Measurements from ENCODE around the gene PLCB4. TPM values are rescaled to one million over a fixed set of nuclear protein-coding genes. Genes with fewer than 3 reads are reported as not detected.

Gene PLCB4
- total RNA-seq, 1 donor = 3.5 TPM

DNA sequence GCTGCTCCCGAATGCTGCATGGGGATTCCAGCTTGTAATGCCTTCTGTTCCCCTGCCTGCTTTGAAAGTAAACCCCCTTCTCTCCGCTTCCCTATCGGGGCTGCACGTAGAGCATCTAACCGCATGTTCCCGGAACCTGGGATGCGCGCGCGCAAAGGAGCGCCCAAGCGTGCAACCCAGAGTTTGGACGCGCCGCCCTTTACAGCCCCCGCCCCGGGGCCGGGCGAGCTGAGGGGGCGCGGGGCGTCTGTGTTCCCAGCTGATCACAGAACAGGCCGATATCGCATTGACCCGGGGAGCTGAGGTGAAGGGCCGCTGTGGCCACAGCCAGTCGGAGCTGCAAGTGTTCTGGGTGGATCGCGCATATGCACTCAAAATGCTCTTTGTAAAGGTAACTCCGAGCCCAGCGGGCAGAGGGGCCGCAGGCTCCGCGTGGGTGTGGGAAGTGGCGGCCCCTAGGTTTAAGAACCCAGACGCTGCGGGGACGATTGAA, 446.9 kb downstream of the PLCB4 start:
- no peak overlapping the region for H3K4me3 ChIP-seq (ENCODE audit: low read depth, low read length)
- TF ChIP-seq, protein P1, sequence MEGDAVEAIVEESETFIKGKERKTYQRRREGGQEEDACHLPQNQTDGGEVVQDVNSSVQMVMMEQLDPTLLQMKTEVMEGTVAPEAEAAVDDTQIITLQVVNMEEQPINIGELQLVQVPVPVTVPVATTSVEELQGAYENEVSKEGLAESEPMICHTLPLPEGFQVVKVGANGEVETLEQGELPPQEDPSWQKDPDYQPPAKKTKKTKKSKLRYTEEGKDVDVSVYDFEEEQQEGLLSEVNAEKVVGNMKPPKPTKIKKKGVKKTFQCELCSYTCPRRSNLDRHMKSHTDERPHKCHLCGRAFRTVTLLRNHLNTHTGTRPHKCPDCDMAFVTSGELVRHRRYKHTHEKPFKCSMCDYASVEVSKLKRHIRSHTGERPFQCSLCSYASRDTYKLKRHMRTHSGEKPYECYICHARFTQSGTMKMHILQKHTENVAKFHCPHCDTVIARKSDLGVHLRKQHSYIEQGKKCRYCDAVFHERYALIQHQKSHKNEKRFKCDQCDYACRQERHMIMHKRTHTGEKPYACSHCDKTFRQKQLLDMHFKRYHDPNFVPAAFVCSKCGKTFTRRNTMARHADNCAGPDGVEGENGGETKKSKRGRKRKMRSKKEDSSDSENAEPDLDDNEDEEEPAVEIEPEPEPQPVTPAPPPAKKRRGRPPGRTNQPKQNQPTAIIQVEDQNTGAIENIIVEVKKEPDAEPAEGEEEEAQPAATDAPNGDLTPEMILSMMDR (IDR thresholded peaks at IDR 0.05; ENCODE audit: insufficient read depth, low read depth, low read length) = no peak
- DNase-seq (ENCODE audit: low read depth) = no peak

DNA sequence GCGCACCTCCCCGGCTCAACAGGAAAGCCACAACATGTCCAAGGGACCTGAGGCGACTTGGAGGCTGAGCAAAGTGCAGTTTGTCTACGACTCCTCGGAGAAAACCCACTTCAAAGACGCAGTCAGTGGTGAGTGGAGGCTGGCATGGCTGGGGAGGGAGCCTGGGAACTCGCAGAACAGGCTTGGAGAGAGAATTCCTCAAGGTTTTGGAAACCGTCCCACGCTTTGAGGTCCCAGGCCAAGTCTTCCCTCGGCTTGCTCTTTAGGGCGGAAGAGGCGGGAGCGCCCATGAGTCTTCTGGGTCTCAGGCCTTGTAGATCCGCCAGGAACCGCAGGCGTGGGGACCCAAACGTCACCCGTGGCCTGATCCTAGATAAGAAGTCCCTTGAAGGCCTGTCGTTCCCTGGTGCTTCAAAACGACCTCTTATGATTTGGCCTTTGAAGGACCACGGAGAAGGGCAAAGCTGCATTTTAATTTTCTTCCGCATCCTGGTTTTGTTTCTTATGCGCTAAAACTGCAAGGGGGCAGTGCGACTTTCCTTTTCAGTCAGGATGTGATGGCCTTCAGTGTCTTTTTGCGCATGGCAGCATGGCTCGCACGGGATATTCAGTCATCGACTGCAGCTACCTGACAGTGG, 447.5 kb downstream of the PLCB4 start:
- H3K4me3 ChIP-seq (ENCODE audit: low read depth, low read length) = no peak overlapping the region
- TF ChIP-seq, protein P1 (IDR thresholded peaks at IDR 0.05; ENCODE audit: insufficient read depth, low read depth, low read length) = no peak
- DNase-seq (ENCODE audit: low read depth) = no peak

DNA sequence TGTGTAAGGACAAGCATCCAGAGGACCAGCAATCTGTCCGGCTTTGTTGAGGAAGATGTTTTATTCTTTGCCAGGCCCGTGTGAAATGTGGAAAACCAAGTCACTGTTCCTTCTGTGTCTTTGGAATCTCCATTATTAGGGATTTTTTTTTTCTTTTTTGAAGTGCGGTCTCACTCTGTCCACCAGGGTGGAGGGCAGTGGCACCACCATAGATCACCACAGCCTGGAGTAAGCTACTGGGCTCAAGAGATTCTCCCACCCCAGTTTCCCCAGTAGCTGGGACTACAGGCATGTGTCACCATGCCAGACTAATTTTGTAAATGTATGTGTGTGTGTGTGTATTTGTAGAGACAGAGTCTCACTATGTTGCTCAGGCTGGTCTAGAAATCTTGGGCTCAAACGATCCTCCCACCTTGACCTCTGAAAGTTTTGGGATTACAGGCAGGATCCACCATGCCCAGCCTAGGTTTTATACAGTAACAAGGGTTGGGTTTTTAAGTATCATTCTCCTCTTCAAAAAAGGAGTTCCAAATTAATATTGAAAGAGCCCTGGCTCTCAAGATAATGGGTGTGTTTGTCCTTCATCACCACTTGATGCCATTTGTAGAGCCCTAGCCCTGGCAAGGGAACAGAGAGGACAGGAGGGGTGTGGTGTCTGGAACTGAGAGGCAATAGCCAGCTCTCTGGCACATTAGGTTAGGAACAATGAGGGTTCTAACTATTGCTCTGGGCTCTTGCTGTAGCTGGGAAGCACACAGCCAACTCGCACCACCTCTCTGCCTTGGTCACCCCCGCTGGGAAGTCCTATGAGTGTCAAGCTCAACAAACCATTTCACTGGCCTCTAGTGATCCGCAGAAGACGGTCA, 448.6 kb downstream of the PLCB4 start:
- no peak for DNase-seq (ENCODE audit: low read depth)
- TF ChIP-seq, protein P1 (IDR thresholded peaks at IDR 0.05; ENCODE audit: insufficient read depth, low read depth, low read length) = no peak
- no peak overlapping the region for H3K4me3 ChIP-seq (ENCODE audit: low read depth, low read length)

DNA sequence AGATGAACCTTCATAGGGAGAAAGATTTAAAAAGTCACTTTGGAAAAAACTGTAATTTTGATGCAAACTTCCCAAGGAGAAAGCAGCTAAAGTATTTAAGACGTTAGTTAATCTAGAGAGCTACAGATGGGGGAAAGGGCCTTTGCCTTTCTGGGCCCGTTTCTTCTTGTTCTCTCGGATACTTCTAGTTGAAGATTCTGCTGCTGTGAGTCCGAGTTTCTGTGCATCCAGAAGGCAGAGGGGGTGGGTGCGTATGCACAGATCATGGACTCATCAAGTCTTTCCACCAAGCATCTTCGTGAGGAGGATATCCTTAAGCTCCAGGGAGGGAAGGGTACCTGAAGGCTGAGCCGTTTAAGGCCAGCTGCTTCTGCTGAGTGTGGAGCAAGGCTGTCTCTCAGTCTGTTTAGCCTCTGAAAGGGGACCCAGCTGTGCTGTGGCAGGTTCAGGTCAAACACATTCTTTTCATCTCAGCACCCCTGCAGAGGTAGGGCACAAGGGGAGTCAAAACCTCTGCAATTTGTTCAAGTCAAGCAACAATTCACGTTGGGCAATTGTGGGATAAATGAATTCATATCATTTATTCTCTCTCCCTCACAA, 449.8 kb downstream of the PLCB4 start:
- H3K4me3 ChIP-seq (ENCODE audit: low read depth, low read length) = no peak overlapping the region
- TF ChIP-seq, protein P1 (IDR thresholded peaks at IDR 0.05; ENCODE audit: insufficient read depth, low read depth, low read length) = no peak
- no peak for DNase-seq (ENCODE audit: low read depth)

DNA sequence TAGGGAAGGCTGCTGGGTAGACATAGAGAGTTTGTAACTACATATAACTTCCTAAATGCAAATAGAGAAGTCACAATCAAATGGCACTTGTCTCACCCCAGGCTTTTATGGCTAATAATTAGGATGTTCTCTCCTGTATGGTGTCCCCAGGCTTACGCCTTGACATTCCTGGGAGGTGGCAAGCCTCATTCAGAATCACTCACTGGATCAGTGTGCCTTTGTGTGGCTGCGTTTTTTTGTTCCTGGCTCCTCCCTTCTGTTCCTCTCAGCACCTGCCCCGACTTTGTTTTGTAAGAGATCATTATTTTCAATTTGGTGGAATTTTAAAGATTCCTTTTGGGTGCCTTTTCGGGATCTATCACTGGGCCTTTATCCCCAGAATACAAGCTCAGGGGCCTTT, 451.2 kb downstream of the PLCB4 start:
- TF ChIP-seq, protein P1 (IDR thresholded peaks at IDR 0.05; ENCODE audit: insufficient read depth, low read depth, low read length) = no peak
- no peak overlapping the region for H3K4me3 ChIP-seq (ENCODE audit: low read depth, low read length)
- DNase-seq (ENCODE audit: low read depth) = no peak

DNA sequence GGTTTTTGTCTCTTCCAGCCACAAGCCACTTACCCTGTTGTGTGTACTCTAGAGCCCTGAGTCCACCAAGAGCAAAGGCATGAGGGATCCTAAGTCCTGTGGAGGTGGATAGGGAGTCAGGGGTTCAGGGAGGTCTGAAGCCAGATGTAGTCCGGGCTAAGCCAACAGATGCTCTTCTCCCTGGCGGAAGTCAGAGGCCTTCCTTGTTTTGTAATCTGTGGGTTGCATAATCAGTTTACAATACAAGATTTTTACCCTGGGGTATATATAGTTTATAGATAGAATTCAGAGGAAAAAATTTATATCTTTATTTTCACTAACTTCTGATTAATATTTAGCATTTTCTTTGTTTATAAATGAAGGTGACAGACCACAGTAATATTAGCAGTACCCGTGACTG, 454.7 kb downstream of the PLCB4 start:
- no peak for DNase-seq (ENCODE audit: low read depth)
- no peak overlapping the region for H3K4me3 ChIP-seq (ENCODE audit: low read depth, low read length)
- TF ChIP-seq, protein P1 (IDR thresholded peaks at IDR 0.05; ENCODE audit: insufficient read depth, low read depth, low read length) = no peak

Data from fibroblast of villous mesenchyme (primary cell).